DOHH2 (cell line): ENCODE data around the gene PLIN1.

Source experiments
- EZH2phosphoT487 ChIP-seq: fragments of 200-600 bp; sonication (generic); IDR thresholded peaks from 2 replicates; pipeline ENCODE4 v1.6.1; 2017; ENCODE audit warnings: borderline replicate concordance, mild to moderate bottlenecking, antibody characterized with exemption, low read length, moderate library complexity, mixed read lengths
- TF ChIP-seq, protein P1 (sequence below): fragments of 200-600 bp; sonication (generic); IDR thresholded peaks from one replicate; pipeline ENCODE4 v1.5.1; 2014; ENCODE audit warnings: antibody characterized with exemption, mild to moderate bottlenecking, low read depth, low read length; ENCODE audit not compliant: poor library complexity, severe bottlenecking

DNA sequence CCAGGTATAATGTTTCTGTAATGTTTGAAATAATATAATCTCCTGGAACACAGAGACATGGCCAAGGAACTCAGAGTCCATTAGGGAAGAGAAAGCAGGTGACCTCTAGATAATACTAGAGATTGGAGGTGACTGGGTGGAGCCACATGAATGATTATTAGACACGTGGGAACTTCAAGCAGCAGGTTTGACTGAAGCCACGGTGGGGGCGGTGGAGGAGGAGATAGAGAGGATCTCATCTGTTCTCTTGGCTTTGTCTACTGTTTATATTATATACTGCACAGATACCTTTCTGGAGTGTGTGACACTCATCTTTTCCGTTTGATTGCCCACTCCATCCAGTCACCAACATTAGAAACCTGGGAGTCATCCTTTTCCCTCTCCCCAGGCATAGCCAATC, 57.6 kb downstream of the PLIN1 start:
- TF ChIP-seq, protein P1, sequence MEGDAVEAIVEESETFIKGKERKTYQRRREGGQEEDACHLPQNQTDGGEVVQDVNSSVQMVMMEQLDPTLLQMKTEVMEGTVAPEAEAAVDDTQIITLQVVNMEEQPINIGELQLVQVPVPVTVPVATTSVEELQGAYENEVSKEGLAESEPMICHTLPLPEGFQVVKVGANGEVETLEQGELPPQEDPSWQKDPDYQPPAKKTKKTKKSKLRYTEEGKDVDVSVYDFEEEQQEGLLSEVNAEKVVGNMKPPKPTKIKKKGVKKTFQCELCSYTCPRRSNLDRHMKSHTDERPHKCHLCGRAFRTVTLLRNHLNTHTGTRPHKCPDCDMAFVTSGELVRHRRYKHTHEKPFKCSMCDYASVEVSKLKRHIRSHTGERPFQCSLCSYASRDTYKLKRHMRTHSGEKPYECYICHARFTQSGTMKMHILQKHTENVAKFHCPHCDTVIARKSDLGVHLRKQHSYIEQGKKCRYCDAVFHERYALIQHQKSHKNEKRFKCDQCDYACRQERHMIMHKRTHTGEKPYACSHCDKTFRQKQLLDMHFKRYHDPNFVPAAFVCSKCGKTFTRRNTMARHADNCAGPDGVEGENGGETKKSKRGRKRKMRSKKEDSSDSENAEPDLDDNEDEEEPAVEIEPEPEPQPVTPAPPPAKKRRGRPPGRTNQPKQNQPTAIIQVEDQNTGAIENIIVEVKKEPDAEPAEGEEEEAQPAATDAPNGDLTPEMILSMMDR: no peak
- TF ChIP-seq EZH2phosphoT487: no peak
